Gastrocnemius medialis (tissue), 4 donors: ENCODE data around the gene TFCP2L1.

Experiments used
- CTCF ChIP-seq, 5 experiments: fragments of 450-650 bp in 3 of 5; fragments of 200-600 bp in 2 of 5; sonication (generic) in 2 of 5; IDR thresholded peaks in 4 of 5; conservative IDR thresholded peaks in 1 of 5; 1 replicate in 4 of 5; 2 replicates in 1 of 5; pipeline ENCODE4 v1.5.1; 2016 to 2019; ENCODE audit warnings: antibody characterized with exemption in 5 of 5, mild to moderate bottlenecking in 3 of 5, moderate library complexity in 3 of 5
- POLR2A ChIP-seq, 2 donors: fragments of 450-650 bp; IDR thresholded peaks; one replicate each; pipeline ENCODE4 v1.6.1; 2017; ENCODE audit warnings: antibody characterized with exemption in 2 of 2, mild to moderate bottlenecking in 2 of 2, moderate library complexity in 2 of 2

- TF ChIP-seq CTCF (IDR thresholded peaks at IDR 0.05 in 4 of 5, conservative IDR thresholded peaks at IDR 0.05 in 1 of 5) (no peak), POLR2A (IDR thresholded peaks at IDR 0.05) (no peak)
These were observed 6.2 kb upstream of the TFCP2L1 start for GRCh38 chr2:121291251-121291580.
